Endothelial cell of umbilical vein (primary cell): Measurements from ENCODE around the gene USP48. TPM values are rescaled to one million over a fixed set of nuclear protein-coding genes. Genes with fewer than 3 reads are reported as not detected.

Experiments
- BruUV-seq: library from RNA; stranded (reverse); fragments of 400-500 nt; replicated peaks from 2 replicates; lab custom pipeline; 2021; lab: Mats Ljungman, UMichigan
- CTCF ChIA-PET: fragments of 300-600, 350-600 bp; sonication (Branson Sonifier 250); formaldehyde crosslinking; loops from one replicate; lab custom pipeline; 2021; ENCODE audit warnings: antibody characterized with exemption, inconsistent platforms; lab: Charles Lee
- POLR2A ChIA-PET: fragments of 300-600, 350-600 bp; sonication (Branson Sonifier 250); formaldehyde crosslinking; loops from one replicate; lab custom pipeline; 2021; ENCODE audit warnings: antibody characterized with exemption, inconsistent platforms; lab: Charles Lee
- DNase-seq: peaks from one replicate; pipeline ENCODE4 v3.0.0-alpha.2; 2011; ENCODE audit warnings: low read depth, low spot score
- FAIRE-seq: peaks from 2 replicates; lab custom pipeline; 2011; peaks lifted over from hg19 to GRCh38; lab: Jason Lieb, UNC
- H2AFZ ChIP-seq: 2 replicates; pipeline ENCODE4 v1.6.0; 2012; ENCODE audit warnings: low read depth, low read length, control low read depth, inconsistent platforms
- H3K27ac ChIP-seq: 2 replicates; pipeline ENCODE4 v1.5.1; 2011; ENCODE audit warnings: low read depth, mild to moderate bottlenecking, control low read depth, low read length, moderate library complexity; ENCODE audit not compliant: insufficient read depth
- H3K27me3 ChIP-seq, 2 experiments: 2 replicates each; pipeline versions ENCODE4 v1.6.0 to v1.6.1; 2011; ENCODE audit warnings: low read length in 2 of 2, mixed read lengths in 1 of 2; ENCODE audit not compliant: control insufficient read depth in 2 of 2, insufficient read depth in 2 of 2
- H3K36me3 ChIP-seq, 2 experiments: 2 replicates in 1 of 2; 3 replicates in 1 of 2; pipeline ENCODE4 v1.5.1; 2011; ENCODE audit warnings: low read length in 2 of 2, mild to moderate bottlenecking in 1 of 2, moderate library complexity in 1 of 2; ENCODE audit not compliant: control insufficient read depth in 2 of 2, insufficient read depth in 2 of 2; ENCODE audit errors: extremely low read depth in 1 of 2
- H3K4me1 ChIP-seq: 3 replicates; pipeline ENCODE4 v1.5.1; 2011; ENCODE audit warnings: mild to moderate bottlenecking, low read length; ENCODE audit not compliant: control insufficient read depth, insufficient read depth; ENCODE audit errors: extremely low read depth
- H3K4me2 ChIP-seq: 2 replicates; pipeline ENCODE4 v1.6.1; 2011; ENCODE audit warnings: low read length, control low read depth, mixed read lengths; ENCODE audit not compliant: insufficient read depth
- H3K4me3 ChIP-seq, 3 experiments: fragments of 200-600 bp in 1 of 3; sonication (generic), shearing (Covaris generic) in 1 of 3; replicated peaks in 1 of 3; 2 replicates each; pipeline ENCODE4 v1.5.1; 2011 to 2016; ENCODE audit warnings: control low read depth in 3 of 3, low read length in 3 of 3, mild to moderate bottlenecking in 2 of 3, inconsistent platforms in 1 of 3, low read depth in 1 of 3, moderate library complexity in 1 of 3; ENCODE audit not compliant: insufficient read depth in 1 of 3
- H3K79me2 ChIP-seq: 2 replicates; pipeline ENCODE4 v1.6.0; 2012; ENCODE audit warnings: low read length, inconsistent platforms; ENCODE audit not compliant: control insufficient read depth, insufficient read depth
- H3K9ac ChIP-seq: replicated peaks from 2 replicates; pipeline ENCODE3; 2011; ENCODE audit warnings: low read length, control low read depth; ENCODE audit not compliant: insufficient read depth; ENCODE audit errors: extremely low read depth
- H3K9me1 ChIP-seq: replicated peaks from 3 replicates; pipeline ENCODE4 v1.6.0; 2011; ENCODE audit warnings: mild to moderate bottlenecking, low read length; ENCODE audit not compliant: control insufficient read depth, insufficient read depth; ENCODE audit errors: extremely low read depth
- H3K9me3 ChIP-seq: replicated peaks from 2 replicates; pipeline ENCODE4 v1.5.1; 2012; ENCODE audit warnings: low read length, inconsistent platforms; ENCODE audit not compliant: control insufficient read depth, insufficient read depth
- H4K20me1 ChIP-seq: replicated peaks from 2 replicates; pipeline ENCODE3; 2011; ENCODE audit warnings: mild to moderate bottlenecking, low read length; ENCODE audit not compliant: control insufficient read depth, insufficient read depth; ENCODE audit errors: extremely low read depth
- EZH2 ChIP-seq: IDR thresholded peaks from 2 replicates; pipeline ENCODE4 v1.6.1; 2012; ENCODE audit warnings: borderline replicate concordance, low read depth, mild to moderate bottlenecking, moderate library complexity, low read length, inconsistent platforms; ENCODE audit not compliant: severe bottlenecking
- FOS ChIP-seq: IDR thresholded peaks from 2 replicates; pipeline ENCODE4 v1.6.1; 2011; ENCODE audit warnings: mild to moderate bottlenecking, low read length, moderate library complexity, borderline replicate concordance; ENCODE audit not compliant: insufficient read depth
- GATA2 ChIP-seq: IDR thresholded peaks from 2 replicates; pipeline ENCODE4 v1.7.0; 2011; ENCODE audit warnings: low read depth, mild to moderate bottlenecking, moderate library complexity, mixed read lengths, low read length; ENCODE audit not compliant: insufficient read length, insufficient read depth
- JUN ChIP-seq: IDR thresholded peaks from 2 replicates; pipeline ENCODE4 v1.6.1; 2011; ENCODE audit warnings: borderline replicate concordance, low read depth; ENCODE audit not compliant: insufficient read length, insufficient read depth
- MYC ChIP-seq: IDR thresholded peaks from one replicate; pipeline ENCODE4 v1.6.1; 2011; ENCODE audit warnings: mild to moderate bottlenecking, low read depth, low read length
- POLR2AphosphoS5 ChIP-seq: IDR thresholded peaks from 2 replicates; pipeline ENCODE4 v1.6.1; 2012; ENCODE audit warnings: low read depth, mild to moderate bottlenecking, control low read depth, low read length, moderate library complexity; ENCODE audit not compliant: insufficient read depth
- dilution Hi-C: fragments of 300-500 bp; cut with MboI; formaldehyde crosslinking; loops from one replicate; pipeline ENCODE4 v1.15.0; 2019; ENCODE audit warnings: low sequenced_read_pairs; ENCODE audit not compliant: extremely low pct_ligation_motif_present
- intact Hi-C: fragments of 100-400 bp; cut with micrococcal nuclease; formaldehyde crosslinking; loops from one replicate; pipeline ENCODE4 v1.10.0; 2022
- polyA plus RNA-seq, 4 experiments: library from polyadenylated mRNA; depleted of rRNA in 3 of 4; stranded (reverse) in 3 of 4; unstranded in 1 of 4; fragments of >200 nt; gene quantifications; 2 replicates each; pipeline versions ENCODE4 v1.2.1 to v1.2.3, GENCODE V29; 2011 to 2012; ENCODE audit warnings: missing spikeins in 1 of 4
- total RNA-seq: library from RNA; stranded (reverse); gene quantifications from 2 replicates; pipeline ENCODE4 v1.2.3, GENCODE V29; 2021
- TF ChIP-seq, protein P1 (sequence below): IDR thresholded peaks from 2 replicates; pipeline ENCODE4 v1.6.1; 2011; ENCODE audit not compliant: insufficient read depth, insufficient read length

The USP48 gene
- total and polyA plus RNA-seq, 2 donors (not counting 3 experiments of a cell fraction or from before 2014, with no cell fraction given), result 27.2 to 149 TPM

DNA sequence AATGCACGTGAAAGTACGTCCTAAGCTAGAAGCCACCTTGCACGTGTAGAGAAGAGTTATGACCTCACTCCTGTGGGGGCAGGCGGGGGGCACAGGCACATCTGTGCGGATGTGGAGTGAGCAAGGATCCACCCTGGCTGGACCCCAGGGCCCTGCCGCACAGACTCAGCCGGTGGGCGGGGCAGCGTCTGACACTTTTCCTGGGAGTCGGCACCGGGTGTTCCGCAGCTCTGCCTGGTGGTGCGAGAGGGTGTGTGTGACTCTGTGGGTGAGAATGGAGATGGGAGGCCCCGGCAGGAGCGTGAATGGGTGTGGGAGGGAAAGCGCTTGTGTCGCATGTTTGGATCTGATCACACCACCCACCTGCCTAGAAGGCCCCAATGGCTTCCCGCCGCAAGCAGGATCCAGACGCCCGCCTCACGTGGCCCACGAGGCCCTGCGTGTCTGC is 143.3 kb downstream of the USP48 start:
- TF ChIP-seq MYC (no peak), POLR2AphosphoS5 (no peak), JUN (no peak), GATA2 (no peak), FOS (no peak), EZH2 (no peak)
- TF ChIP-seq, protein P1, sequence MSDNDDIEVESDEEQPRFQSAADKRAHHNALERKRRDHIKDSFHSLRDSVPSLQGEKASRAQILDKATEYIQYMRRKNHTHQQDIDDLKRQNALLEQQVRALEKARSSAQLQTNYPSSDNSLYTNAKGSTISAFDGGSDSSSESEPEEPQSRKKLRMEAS, result no peak

More for the DNA sequence above, 143.3 kb downstream of the USP48 start:
- intact Hi-C loops, result no loop called here
- no peak for DNase-seq
- POLR2A ChIA-PET, result no interaction called here
- Histone ChIP-seq H3K27me3 (peaks cover 0 to 3% of the 10 kb centered on the region in 2 experiments), H3K36me3 (no peaks in the 10 kb centered on the region), H4K20me1 (no peaks in the 10 kb centered on the region), H2AFZ (no peak overlapping the region), H3K4me1 (no peaks in the 10 kb centered on the region), H3K9me3 (no peaks in the 10 kb centered on the region), H3K9me1 (no peaks in the 10 kb centered on the region), H3K4me3 (no peak overlapping the region), H3K27ac (no peak overlapping the region), H3K9ac (no peak overlapping the region), H3K4me2 (no peak overlapping the region), H3K79me2 (no peaks in the 10 kb centered on the region)
- dilution Hi-C loops, result no loop called here
- CTCF ChIA-PET, result interaction anchor here (1.0 kb wide), 1 partner anchor 19 kb away, joined by 3 read pairs; no protein-coding TSS in a partner anchor
- no peak for FAIRE-seq
- BruUV-seq, result no TSS peak
